A673 (cell line): ENCODE data around the gene KRTAP9-4.
"Not testable (repeated sequence)": the region's sequence is repeated elsewhere in the genome, so short reads cannot be mapped to it uniquely, and the experiment has no call there.

Experiments
- EZH2 ChIP-seq: fragments of 200-600 bp; sonication (generic); IDR thresholded peaks from 2 replicates; pipeline ENCODE4 v1.6.1; 2017; ENCODE audit warnings: borderline replicate concordance, low read depth, mild to moderate bottlenecking, mixed read lengths, antibody characterized with exemption, low read length; ENCODE audit not compliant: poor library complexity, severe bottlenecking
- TF ChIP-seq, protein P1 (sequence below): fragments of 300-800, 200-600 bp; sonication (generic); conservative IDR thresholded peaks from 2 replicates; pipeline ENCODE4 v1.5.1; 2017; ENCODE audit warnings: low read depth, mild to moderate bottlenecking, antibody characterized with exemption, low read length, moderate library complexity, mixed read lengths

DNA sequence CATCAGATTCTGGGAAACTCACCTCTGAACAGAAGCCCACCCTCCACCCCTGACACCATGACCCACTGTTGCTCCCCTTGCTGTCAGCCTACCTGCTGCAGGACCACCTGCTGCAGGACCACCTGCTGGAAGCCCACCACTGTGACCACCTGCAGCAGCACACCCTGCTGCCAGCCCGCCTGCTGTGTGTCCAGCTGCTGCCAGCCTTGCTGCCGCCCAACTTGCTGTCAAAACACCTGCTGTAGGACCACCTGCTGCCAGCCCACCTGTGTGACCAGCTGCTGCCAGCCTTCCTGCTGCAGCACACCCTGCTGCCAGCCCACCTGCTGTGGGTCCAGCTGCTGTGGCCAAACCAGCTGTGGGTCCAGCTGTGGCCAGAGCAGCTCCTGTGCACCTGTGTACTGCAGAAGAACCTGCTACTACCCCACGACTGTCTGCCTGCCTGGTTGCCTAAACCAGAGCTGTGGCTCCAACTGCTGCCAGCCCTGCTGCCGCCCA, 22.8 kb upstream of the KRTAP9-4 start, which contains the start of gene KRTAP9-2:
- TF ChIP-seq, protein P1, sequence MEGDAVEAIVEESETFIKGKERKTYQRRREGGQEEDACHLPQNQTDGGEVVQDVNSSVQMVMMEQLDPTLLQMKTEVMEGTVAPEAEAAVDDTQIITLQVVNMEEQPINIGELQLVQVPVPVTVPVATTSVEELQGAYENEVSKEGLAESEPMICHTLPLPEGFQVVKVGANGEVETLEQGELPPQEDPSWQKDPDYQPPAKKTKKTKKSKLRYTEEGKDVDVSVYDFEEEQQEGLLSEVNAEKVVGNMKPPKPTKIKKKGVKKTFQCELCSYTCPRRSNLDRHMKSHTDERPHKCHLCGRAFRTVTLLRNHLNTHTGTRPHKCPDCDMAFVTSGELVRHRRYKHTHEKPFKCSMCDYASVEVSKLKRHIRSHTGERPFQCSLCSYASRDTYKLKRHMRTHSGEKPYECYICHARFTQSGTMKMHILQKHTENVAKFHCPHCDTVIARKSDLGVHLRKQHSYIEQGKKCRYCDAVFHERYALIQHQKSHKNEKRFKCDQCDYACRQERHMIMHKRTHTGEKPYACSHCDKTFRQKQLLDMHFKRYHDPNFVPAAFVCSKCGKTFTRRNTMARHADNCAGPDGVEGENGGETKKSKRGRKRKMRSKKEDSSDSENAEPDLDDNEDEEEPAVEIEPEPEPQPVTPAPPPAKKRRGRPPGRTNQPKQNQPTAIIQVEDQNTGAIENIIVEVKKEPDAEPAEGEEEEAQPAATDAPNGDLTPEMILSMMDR, result not testable (repeated sequence)
- not testable (repeated sequence) for TF ChIP-seq EZH2
